COR-L47 (cell line): ENCODE data around the gene RTL10.
A peak's percentile ranks its signal among the peaks of the same experiment; 100 is the strongest.

Experiments used
- DNase-seq: peaks from one replicate; lab custom pipeline; 2025; lab: John Stamatoyannopoulos, UW

Gene RTL10, protein sequence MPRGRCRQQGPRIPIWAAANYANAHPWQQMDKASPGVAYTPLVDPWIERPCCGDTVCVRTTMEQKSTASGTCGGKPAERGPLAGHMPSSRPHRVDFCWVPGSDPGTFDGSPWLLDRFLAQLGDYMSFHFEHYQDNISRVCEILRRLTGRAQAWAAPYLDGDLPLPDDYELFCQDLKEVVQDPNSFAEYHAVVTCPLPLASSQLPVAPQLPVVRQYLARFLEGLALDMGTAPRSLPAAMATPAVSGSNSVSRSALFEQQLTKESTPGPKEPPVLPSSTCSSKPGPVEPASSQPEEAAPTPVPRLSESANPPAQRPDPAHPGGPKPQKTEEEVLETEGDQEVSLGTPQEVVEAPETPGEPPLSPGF

DNA sequence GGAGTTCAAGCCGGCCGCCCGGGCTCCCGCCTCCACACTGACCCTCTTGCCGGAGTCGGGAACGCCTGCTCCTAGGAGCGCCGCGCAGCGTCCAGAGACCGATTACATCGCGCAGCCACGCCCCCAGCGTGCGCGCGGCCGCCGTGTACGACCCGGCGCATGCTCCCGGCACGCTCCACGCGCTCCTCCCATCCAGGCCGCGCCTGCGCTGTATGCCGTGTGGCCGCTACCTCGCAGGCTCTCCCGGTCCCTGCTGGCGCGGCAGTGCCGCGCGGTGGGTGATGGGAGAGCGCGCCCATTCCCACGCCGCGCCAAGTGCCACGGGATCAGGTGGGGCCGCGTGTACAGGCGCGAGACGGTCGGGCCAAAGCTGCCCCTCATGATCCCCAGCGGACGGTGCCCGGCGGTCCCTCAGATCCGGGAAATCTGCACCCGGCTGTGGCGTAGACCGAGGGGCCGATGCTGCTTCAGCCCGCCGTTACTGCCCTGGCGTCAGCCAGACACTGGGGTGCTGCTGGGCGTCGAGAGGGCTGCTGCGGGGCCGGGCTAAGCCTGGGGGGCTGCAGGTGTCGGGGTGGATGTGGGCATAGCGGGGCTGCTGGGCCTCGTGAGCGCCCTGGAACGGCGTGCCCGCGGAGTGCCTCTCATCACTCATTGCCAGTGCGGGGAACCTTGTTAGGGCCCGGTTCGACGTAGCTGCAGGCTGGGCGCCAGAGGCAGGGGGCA lies at the start of gene RTL10, which contains the start of gene GNB1L:
Gene RTL10, minus strand, starts transcription at position 97 of the 726 bp plus-strand sequence. CDS start 2,613 bp downstream, outside the sequence.
Gene GNB1L, minus strand, starts transcription at position 97 of the 726 bp plus-strand sequence. CDS start 33,519 bp downstream, outside the sequence.
- peak; percentile 96 for DNase-seq

DNA sequence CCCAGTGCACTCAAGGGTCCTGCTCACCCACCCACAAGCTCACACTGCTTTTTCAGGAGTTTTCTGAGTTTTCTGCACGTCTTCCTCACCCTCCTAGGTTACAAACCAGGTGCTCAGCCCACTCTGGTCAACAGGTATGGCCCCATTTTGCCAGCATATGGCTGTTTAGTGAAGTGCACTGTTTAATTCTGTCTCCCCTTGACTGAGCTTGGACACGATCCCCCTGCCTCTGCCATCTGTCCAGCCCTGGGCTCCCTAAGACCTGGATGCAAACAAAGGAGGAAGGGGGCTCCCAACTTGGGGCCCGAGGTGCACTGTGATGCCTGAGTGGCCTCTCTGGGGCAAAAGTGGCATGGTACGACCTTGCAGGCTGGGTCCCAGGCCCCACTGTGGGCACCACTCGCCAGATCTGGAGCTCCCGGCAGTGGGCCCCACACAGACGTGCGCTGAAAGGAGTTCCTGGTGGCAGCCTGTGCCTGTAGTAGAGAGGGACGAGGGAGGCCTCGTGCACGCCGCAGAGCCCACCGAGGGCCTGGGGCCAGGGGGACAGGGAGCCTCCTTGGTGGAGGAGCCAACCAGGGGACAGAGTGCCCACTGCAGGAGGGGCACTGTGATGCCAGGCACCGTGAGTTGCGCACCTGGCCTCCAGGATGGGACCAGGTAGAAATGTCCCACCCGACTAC lies 49.6 kb upstream of the RTL10 start:
- DNase-seq, result no peak

DNA sequence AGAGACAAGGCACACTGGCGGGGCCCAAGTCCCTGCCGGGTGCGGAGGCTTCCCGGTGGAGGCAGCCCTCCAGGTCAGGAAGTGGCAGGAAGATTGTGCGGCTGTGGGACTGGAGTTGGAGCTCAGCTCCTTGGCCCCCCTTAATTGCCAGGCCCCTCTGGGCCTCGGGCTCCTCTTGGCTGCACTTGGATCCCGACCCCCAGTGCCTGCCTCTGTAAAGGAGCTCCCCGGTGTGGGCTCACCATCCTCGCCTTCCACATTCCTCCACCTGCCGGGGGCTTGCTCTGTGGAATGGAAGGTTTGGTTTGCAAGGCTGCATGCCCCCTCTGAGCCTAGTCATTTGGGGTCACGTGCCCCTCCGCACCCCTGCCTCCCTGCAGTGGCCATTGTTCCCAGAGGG lies 48.8 kb upstream of the RTL10 start:
- DNase-seq, result no peak

DNA sequence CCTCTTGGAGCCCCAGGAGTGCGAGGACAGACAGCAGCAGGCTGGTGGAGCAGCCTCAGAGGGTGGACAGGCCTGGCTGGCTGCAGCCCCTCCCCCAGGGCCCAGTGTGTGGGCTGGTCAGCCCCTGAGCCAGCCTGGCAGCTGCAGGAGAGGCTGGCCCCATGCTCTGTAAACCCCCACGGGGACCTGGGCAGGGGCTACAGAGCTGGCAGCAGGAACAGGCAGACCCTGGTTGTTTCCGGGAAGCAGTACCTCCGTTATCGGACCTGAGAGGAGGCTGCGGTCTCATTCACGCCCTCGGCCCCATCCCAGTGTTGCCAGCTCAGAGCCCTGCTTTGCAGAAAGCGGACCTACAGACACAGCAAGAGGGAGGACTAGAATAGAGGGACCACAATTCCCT lies 48.4 kb upstream of the RTL10 start:
- DNase-seq, result no peak

DNA sequence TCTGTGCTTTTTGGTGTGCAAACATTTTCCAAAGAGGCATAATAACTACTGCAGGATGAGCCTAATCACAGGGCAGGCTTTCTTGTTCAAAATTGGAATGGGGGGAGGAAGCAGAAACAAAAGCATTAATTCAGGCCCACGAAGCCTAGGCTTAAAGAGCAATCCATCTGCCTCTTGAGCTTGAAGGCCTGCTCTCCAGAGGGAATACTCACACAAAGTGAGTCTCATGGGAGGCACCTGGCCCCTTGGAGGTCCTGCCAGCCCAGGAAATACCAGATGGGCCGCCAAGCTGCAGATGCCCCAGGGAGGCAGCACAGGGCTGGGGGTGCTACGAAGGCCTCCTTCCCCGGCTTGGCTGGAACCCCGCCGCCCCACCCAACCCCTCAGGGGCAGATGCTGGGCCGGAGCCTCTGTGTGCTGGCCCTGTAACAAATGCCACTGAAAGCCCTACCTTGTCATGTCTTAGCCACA lies 47.6 kb upstream of the RTL10 start:
- peak; percentile 28 for DNase-seq

DNA sequence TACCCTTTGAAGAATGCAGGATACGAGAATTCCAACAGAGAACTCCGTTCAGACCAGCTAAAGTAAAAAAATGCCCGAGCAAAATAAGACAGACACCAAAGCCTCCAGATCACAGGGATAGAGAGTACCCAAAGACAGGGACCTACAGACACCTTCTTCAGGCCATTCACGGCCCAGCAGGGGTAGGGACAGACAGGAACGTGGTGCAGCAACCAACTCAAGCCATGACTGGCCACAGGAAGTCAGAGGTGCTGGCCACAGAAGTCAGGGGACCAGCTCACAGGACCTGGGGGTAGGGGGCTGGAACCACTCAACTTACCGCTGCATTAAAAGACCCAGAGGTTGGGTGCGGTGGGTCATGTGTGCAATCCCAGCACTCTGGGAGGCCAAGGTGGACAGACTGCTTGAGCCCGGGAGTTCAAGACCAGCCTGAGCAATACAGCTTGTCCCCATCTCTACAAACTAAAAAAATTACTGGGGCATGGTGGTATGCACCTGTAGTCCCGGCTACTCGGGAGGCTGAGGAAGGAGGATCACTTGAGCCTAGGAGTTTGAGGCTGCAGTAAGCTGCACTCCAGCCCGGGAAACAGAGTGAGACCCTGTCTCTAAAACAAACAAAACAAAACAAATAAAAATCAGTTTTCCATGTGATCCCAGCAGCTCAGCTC lies 47.0 kb upstream of the RTL10 start:
- DNase-seq, result no peak

DNA sequence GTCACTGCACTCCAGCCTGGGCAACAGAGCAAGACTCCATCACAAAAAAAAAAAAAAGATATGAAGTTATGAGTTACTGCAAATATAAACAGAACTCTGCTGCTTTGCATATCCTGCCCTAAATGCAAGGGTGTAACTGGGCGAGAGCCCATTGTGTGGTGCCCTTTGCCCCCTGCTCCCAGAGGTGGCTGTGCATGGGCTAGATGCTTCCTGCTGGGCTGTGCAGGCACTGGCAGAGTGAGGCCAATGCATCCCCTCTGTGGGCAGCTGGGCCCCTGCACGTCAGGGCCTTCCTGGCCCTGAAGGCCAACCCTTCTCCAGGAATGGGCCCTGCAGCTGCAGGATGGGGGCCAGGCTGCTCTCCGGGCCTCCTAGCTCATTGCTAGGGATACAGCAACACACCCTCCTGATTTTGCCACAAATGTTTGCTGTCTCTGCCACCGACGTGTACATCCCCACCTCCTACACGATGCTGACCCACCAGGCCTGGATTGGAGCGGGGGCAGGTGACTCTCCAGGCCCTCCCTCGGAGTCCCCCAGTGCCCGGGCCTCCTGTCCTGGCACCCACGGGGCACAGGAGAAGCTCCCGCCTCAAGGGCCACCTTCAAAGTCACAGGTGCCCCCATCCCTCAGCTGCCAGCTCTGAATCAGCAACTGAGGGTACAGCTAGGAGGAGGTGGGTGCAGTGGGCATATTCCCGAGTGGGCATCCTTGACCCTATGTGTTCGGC lies 46.2 kb upstream of the RTL10 start:
- no peak for DNase-seq

DNA sequence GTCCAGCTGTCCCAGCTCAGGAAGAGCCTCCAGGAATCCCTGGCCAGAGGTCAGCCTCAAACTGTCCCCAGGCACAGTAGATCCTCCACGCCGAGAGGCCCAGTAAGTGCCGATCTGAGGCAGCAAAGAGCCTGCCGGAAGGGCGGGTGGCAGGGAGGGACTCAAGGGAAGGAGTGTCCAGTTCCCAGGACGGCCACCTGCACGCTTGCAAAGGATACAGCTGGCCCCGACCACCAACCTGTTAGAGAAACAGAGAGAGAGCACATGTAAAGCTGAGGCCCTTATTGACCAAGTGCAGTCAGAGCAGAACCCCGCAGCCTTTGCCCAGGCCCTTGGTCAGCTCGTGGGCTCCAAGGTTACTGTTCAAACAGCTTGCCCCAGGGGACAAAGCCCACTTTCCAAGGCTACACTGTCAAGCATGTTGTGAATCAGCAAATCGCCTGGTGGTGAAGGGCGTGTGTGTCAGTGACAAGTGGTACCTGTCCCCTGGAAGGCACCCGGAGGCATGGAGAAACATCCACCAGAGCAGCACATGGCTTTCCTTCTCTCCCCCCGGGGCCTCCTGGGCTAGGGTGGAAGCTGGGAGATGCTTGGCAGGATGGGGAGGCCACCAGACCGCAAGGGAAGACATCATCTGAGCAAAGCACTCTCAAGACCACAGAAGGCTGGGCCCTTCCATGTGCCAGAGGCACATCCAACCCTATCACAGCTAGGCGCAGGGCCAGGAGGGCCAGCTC lies 44.3 kb upstream of the RTL10 start:
- DNase-seq, result no peak

DNA sequence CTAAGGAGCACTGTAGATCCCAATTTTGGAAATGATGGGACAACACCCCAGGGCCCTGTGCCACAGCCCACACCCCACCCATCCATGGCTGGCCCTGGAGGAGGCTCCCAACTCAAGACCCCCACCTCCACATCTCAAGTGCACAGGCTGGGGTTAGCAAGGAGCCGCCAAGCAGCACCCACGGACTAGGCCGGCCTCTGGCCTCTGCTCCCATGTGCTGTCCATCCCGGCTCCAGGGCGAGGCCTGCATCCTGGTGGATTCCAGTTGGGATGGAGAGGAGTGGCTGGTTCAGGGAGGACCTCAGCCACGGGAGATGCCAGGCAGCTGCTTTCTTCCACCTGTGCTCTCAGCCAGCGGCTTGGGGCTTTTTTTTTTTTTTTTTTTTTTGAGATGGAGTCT lies 43.5 kb upstream of the RTL10 start:
- DNase-seq, result no peak

DNA sequence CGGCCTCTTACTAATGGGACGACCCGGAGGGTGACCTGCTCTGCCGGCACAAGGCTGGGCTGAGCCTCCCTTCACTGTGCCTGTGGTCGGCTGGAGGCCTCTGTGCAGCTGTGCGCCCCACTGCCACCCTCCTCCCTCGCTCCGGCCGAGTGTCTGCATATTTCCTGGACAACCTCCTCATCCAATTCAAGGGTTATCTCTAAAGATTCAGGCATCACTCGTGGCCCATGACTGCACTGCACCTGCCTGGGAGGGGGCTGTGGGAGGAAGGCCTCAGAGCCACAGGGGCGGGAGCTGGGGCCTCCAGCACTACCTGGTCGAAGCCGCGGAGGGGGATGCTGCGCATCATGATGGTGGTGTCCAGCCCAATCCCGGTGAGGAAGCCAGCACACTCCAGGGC lies 43.1 kb upstream of the RTL10 start:
- no peak for DNase-seq

DNA sequence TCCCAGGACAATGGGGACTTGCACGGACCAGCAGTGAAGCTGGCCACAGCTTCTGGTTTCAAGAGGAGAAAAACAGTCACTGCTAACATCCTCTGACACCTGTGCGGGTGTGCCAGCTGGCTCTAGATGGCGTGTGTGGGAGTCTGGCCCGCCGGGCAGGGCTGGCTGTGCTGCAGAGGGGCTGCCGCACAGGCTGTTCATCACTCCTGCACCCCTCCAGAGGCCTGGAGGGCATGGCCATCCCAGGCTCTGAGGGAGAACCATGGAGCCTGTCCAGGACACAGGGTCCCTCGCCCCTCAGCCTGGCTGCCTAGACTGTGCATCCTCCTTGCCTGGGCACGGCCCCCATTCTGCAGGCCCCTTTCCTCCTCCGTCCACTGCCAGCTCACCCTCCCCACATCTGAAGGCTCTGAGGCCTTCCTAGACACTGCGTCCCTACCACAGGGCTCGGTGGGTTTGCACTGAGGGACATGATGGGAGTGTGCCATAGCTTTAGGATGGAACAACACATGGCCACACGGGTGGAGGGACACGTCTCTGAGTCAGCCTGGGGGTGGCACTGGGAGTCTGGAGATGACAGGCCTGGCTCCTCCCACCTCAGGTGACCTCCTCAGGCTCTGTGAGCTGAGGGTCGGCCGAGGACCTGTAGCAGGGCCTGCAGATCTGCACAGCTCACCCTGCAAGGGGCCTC lies 42.1 kb upstream of the RTL10 start:
- no peak for DNase-seq

DNA sequence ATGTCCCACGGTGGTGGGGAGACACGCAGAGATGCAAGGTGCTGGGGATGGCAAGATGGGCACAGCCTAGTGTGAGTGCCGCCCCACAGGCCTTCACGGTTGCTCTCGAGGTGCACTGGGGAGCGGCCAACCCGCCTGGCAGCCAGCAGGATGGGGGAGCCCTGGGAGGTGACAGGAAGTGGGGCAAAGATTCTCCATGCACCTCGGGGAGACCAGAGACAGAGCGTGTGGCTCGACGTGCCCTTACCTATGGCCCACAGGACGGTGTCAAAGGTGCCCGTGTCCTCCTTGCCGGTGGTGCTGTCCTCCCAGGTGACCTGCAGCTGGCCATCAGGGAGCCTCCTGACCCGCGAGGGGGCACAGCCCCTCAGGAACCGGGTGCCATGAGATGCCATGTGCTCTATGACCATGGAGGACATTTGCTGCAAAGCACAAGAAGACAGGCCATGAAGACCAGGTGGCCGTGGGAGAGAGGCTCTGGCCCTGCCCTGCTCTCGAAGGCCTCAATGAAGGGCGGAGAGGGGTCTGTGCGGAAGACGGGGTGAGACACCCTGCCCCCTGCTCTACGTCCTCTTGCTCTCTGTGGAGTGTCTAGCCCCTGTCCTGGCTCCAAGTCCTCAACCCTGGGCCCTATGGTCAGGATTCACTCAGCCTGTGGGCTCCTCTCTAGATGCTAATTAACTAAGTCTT lies 40.6 kb upstream of the RTL10 start:
- no peak for DNase-seq

DNA sequence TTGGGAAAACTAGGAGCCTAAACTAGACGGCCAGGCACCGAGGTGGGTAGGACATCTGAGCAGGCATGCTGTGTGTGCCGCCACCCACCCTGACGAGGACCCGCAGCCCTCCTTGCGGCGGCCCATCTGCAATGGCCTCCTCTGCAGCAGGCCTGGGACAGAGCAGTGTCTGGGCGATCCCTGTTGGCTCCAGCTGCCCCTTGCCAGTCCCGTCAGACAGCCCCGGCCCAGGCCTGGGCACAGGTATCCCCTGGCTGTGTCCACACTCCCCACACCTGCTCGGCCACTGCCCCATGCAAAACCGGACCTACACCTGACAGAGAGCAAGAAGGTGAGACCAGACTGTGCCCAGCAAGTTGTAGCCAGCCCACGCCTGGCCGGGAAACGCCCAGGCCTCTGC lies 38.7 kb upstream of the RTL10 start:
- no peak for DNase-seq

DNA sequence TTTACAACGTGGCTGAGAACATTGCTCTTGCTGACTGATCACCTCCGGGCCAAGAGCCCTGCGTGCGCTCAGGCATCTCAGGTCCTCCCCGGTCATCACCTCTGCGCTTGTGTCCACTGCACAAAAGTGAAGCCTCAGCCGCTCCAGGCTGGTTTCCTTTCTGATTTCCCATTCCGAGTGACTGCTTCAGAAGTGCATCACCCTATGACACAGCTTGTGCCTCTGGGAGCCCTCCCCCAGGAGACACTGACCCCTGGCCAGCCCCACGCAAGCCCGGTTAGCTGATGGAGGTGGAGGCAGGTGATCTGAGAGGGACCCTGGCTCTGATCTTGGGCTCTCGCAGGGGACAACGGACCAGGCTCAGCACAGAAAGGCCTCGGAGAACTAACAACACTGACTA lies 38.3 kb upstream of the RTL10 start:
- no peak for DNase-seq

DNA sequence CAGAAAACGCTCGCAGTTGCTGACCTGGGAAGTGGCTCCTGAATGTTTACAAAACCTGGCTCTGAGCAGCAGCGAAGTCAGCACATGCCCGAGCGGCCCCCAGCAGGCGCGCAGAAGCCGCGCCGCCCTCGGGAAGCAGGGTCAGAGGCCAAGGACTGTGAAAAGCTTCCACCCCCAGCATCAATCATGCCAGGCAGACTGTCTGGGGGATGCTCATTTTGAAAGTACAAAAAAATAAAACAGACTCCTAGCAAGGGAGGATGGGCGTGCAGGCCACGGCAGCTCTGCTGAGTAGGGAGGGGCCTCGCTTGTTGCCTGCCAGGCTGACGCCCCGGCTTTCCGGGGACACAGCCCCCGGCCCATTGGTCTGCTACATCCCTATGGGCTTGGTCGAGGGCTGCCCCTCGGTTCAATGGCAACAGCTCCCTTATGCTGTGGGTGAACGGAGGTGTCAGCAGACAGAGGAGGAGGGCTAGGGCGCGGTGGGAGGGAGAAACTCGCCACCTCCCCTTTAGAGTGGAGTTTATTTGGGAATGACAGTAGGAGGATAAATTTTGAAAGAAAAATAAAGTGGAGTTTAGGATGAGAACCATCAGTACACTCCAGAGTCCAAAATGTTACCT lies 37.7 kb upstream of the RTL10 start:
- DNase-seq, result peak; percentile 84

DNA sequence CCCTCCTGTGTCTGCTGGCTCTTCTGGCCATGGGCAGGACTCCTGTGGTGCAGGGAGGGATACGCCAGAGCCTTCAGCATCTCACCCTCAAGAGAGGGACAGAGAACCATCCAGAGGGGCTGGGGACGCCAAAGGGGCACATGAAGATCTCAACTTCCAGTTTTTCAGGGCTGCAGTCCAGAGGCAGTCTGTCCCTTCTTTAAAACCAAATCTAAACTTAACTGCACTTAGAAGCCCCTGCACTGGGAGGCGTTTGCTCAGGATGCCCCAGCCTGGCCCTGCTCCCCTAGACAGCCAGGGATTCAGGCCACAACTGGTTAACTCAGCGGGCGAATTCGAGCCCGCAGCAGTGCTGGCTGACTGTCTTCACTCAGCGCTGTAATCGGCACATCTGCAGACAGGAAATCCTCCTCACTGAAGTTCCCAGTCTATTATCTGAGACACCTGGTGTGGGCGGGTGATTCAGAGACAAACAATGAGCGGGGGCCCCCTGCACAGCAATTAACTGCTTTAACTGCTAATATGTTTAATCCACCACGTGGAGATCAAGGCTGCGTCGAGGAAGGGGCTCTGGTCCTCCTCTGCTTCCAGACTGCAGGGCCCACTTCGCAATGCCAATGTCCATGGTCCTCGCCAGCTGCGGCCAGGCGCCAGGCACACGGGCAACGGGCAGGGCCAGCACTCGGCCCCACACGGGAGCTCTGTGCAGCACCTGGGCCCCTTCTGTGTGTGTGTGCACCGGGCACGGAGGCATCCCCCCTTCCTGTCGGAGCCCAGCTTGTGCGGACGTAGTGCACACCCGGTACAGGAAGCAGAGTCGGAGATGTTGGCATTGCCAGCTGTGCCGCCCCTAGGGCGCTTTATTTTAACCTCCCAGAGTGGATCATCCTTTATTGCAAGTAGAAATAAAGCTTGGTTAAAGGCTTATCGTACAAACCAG lies 36.9 kb upstream of the RTL10 start:
- peak; percentile 96 for DNase-seq

DNA sequence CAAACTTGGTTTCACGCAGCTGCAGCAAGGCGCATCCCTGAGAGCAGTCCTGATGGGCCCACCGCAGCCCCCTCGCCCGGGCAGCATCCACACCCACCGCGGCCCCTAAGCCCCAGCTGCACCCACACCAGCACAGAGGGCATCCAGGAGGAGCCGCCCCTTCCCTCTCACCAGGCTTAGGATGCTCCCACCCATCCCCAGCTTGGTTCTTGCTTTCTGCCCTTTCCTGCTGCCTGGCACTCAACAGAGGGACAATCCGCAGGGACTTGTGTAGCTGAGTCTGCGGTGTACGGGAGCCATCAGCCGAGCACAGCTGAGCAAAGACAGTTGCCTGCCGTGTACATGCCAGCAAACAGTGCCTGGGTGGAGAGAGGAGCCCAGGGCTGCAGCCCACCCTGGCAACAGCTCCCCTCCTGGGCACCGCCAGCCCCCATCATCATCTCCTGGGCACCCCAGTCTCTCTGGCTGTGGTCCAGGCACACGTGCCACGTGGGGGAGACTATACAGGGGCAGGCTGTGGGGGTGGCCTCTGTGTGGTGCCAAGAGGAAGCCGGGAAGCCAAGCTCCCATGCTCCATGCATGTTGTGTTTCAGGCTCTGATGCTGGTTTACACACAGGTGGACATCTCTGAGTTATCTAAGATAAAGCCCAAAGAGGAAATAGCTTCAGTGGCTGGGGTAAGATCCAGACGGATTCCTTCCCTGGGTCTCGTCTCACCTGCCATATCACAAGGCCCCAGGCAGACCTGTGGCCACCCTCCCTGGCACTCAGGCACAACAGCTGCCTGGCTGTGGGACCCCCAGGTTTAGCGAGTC lies 36.0 kb upstream of the RTL10 start:
- no peak for DNase-seq
